Measurements from ENCODE around the gene PTRHD1.

Gene PTRHD1

GRCh38 chr2:24768013-24768412 is 25.2 kb downstream of the PTRHD1 start:
- TF ChIP-seq CTCF (IDR thresholded peaks at IDR 0.05; ENCODE audit: insufficient read depth, low read length, poor library complexity, severe bottlenecking), result no peak
- no peak for DNase-seq (ENCODE audit: extremely low read depth, insufficient read length)
- no peaks in the 10 kb centered on the region for H3K27me3 ChIP-seq (replicated peaks; ENCODE audit: control insufficient read depth, insufficient read depth, low read length)
- peaks cover 2% of the 10 kb centered on the region for H3K36me3 ChIP-seq (ENCODE audit: control insufficient read depth, insufficient read depth, low read length)
- H3K4me3 ChIP-seq (replicated peaks; ENCODE audit: low read depth, low read length), result no peak overlapping the region

- H3K36me3 ChIP-seq (ENCODE audit: control insufficient read depth, insufficient read depth, low read length), result peaks cover 2% of the 10 kb centered on the region
- H3K27me3 ChIP-seq (replicated peaks; ENCODE audit: control insufficient read depth, insufficient read depth, low read length), result no peaks in the 10 kb centered on the region
- no peak for DNase-seq (ENCODE audit: extremely low read depth, insufficient read length)
- H3K4me3 ChIP-seq (replicated peaks; ENCODE audit: low read depth, low read length), result no peak overlapping the region
- no peak for TF ChIP-seq CTCF (IDR thresholded peaks at IDR 0.05; ENCODE audit: insufficient read depth, low read length, poor library complexity, severe bottlenecking)
Observed at GRCh38 chr2:24766609-24767008, 26.6 kb downstream of the PTRHD1 start.

- Histone ChIP-seq H3K4me3 (replicated peaks; ENCODE audit: low read depth, low read length) (no peak overlapping the region), H3K36me3 (ENCODE audit: control insufficient read depth, insufficient read depth, low read length) (no peaks in the 10 kb centered on the region), H3K27me3 (replicated peaks; ENCODE audit: control insufficient read depth, insufficient read depth, low read length) (no peaks in the 10 kb centered on the region)
- no peak for TF ChIP-seq CTCF (IDR thresholded peaks at IDR 0.05; ENCODE audit: insufficient read depth, low read length, poor library complexity, severe bottlenecking)
- DNase-seq (ENCODE audit: extremely low read depth, insufficient read length), result no peak
Observed at GRCh38 chr2:24763843-24764242, 29.3 kb downstream of the PTRHD1 start.

- Histone ChIP-seq H3K36me3 (ENCODE audit: control insufficient read depth, insufficient read depth, low read length) (peaks cover 3% of the 10 kb centered on the region), H3K27me3 (replicated peaks; ENCODE audit: control insufficient read depth, insufficient read depth, low read length) (no peaks in the 10 kb centered on the region), H3K4me3 (replicated peaks; ENCODE audit: low read depth, low read length) (no peak overlapping the region)
- TF ChIP-seq CTCF (IDR thresholded peaks at IDR 0.05; ENCODE audit: insufficient read depth, low read length, poor library complexity, severe bottlenecking), result no peak
- DNase-seq (ENCODE audit: extremely low read depth, insufficient read length), result no peak
Observed at GRCh38 chr2:24762518-24762917, 30.7 kb downstream of the PTRHD1 start.

GRCh38 chr2:24761866-24762265 is 31.3 kb downstream of the PTRHD1 start:
- H3K27me3 ChIP-seq (replicated peaks; ENCODE audit: control insufficient read depth, insufficient read depth, low read length), result no peaks in the 10 kb centered on the region
- DNase-seq (ENCODE audit: extremely low read depth, insufficient read length), result no peak
- no peak overlapping the region for H3K4me3 ChIP-seq (replicated peaks; ENCODE audit: low read depth, low read length)
- H3K36me3 ChIP-seq (ENCODE audit: control insufficient read depth, insufficient read depth, low read length), result peaks cover 3% of the 10 kb centered on the region
- TF ChIP-seq CTCF (IDR thresholded peaks at IDR 0.05; ENCODE audit: insufficient read depth, low read length, poor library complexity, severe bottlenecking), result no peak

- H3K27me3 ChIP-seq (replicated peaks; ENCODE audit: control insufficient read depth, insufficient read depth, low read length), result no peaks in the 10 kb centered on the region
- H3K4me3 ChIP-seq (replicated peaks; ENCODE audit: low read depth, low read length), result no peak overlapping the region
- no peak for DNase-seq (ENCODE audit: extremely low read depth, insufficient read length)
- H3K36me3 ChIP-seq (ENCODE audit: control insufficient read depth, insufficient read depth, low read length), result peaks cover 3% of the 10 kb centered on the region
- no peak for TF ChIP-seq CTCF (IDR thresholded peaks at IDR 0.05; ENCODE audit: insufficient read depth, low read length, poor library complexity, severe bottlenecking)
Observed at GRCh38 chr2:24756789-24757188, 36.4 kb downstream of the PTRHD1 start.

Measured in GM06990 (cell line).